GM19023 (cell line): Measurements from ENCODE around the gene ST6GALNAC3.
"Not testable (repeated sequence)": the region's sequence is repeated elsewhere in the genome, so short reads cannot be mapped to it uniquely, and the experiment has no call there.

Source experiments
- ATAC-seq: cut with Tn5 transposase; IDR thresholded peaks from one replicate; pipeline ENCODE4 v1.9.1; 2021; ENCODE audit warnings: mild to moderate bottlenecking, moderate library complexity; ENCODE audit not compliant: unreplicated experiment

The ST6GALNAC3 gene

DNA sequence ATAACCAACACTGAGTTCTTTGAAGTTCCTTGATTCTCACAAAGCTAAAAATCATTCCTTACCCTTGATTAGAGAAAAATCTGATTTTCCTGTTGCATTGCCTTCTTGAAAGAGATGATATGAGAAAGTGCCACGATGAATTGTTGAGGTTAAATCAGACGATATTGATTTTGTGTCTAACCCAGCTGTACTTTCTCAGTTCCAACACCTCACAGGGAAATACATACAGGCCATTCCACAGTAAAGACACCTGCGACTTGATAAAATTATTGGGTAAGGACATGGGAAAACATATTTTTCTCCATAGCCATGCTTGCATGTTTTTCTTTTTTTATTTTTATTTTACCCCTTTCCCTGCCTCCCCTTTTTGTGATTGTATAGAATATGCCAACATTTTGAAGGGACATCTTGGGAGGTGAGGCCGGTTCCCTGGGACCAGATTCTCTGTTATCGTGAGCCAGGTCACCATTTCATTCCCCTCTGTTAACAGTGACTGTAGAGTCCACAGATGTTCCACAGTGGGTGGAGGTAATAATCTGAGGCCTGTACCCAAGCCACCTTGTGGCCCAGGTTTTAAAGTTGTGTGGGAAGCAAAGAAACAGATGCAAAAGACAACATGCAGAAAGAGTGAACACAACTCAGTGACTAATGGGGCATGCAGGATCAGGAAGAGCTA lies 537.4 kb downstream of the ST6GALNAC3 start:
- ATAC-seq, result no peak

DNA sequence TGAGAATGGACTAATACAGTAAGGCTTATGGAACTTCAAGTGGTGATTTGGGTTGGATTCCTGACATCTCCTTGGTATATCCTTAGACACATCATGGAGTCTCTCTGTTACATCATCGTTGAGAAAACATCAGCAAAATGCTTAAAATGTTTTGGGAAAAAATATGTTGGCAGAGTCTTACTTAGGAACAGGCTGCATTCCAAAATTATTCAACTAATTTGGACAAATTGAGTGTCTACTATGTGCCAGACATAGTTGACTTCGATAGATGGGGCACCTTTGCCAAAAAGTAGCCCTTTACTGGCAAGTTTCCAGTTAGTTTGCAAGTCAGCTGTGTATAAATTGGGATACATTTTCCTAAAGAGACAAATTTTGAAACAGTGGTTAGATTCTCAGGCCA lies 539.3 kb downstream of the ST6GALNAC3 start:
- ATAC-seq, result no peak

GRCh38 chr1:76615253-76616035 lies 540.9 kb downstream of the ST6GALNAC3 start:
- ATAC-seq, result no peak

DNA sequence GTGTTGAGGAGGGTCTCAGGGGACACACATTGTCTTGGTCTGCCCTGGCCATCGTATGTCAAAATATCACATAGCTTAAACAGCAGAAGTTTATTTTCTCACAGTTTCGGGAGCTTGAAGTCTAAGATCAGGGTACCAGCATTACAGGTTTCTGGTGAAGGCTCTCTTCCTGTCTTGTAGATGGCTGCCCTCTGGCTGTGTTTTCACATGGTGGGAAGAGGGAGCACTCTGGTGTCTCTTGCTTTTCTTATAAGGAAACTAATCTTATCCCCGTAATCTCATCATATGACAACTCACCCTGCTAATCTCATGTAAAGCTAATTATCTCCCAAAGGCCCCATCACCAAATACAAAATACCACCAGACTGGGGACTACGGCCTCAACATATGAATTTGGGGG lies 545.8 kb downstream of the ST6GALNAC3 start:
- ATAC-seq, result no peak

GRCh38 chr1:76622774-76623528 lies 548.4 kb downstream of the ST6GALNAC3 start:
- ATAC-seq, result no peak

DNA sequence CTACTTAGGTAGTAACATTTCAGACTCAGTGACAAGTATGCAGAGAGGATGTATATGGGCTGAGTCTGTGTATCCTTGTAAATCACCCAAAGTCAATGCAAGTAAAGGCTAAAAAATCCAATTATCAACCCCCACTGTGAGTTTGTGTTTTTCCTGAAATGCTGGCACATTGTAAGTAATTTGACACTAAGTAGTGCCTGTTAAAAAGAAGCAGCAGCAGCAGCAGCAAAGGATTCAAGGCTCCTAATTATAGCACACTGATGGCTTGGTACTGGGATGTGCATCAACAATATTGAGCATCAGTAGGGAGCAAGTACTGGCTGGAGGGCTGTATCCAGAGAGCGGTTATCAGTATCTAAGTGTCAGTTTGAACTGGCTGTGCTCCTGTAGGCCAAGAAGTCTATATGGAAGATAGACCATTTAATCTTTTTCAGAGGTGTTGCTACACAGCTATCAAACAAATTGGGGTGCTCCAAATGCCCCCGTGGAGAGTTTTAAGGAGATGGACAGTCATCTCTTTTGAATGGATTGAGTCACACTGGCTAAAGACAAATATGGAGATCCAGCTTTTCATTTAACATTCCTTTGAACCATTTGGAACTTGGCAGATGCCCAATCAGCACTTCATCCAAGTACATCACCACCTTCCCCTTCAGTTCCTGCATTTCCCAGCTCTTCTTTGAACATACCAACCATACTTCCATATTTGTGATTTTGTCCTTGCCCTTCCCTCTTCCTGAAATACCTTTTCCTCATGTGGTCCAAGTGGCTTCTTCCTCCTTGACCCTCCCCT lies 551.5 kb downstream of the ST6GALNAC3 start:
- no peak for ATAC-seq

- no peak for ATAC-seq
Measured at GRCh38 chr1:76627498-76627897, 553.0 kb downstream of the ST6GALNAC3 start.

DNA sequence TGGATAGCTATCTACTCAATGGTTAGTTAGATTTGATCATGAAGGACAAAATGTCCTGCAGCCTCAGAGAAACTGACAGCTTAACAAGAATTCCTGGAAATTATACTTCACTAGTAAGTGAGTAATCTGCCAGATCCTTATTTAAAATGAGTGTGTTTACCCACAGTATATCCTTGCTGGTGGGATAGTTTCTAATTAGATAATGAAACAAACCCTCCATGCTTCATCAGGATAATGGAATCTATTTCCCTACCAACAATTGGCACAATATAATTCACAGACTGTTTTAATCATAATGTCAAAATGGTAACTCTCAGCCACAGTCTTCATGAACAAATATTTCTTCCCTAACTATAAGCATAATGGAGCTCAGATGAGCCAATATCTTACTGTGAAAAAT lies 553.4 kb downstream of the ST6GALNAC3 start:
- ATAC-seq, result no peak

GRCh38 chr1:76632136-76632535 lies 557.6 kb downstream of the ST6GALNAC3 start:
- ATAC-seq, result no peak

GRCh38 chr1:76635784-76636183 lies 561.2 kb downstream of the ST6GALNAC3 start:
- no peak for ATAC-seq

DNA sequence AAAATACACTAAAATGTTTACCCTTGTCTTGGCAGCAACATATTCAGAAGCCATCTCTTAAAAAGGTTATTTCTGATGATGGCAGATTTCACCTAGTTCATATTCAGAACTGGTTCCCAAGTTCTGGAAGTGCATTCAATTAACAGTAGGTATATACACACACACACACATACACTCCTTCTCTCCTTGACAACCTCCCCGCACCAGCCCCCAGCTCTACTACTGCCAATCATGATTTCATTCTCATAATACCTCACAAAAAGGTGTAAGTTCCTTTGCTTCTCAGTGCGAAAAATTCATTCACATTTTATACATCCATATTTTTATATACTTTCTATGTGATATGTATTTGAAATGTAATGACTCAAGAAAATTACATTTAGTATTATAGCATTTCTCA lies 564.6 kb downstream of the ST6GALNAC3 start:
- ATAC-seq, result no peak

DNA sequence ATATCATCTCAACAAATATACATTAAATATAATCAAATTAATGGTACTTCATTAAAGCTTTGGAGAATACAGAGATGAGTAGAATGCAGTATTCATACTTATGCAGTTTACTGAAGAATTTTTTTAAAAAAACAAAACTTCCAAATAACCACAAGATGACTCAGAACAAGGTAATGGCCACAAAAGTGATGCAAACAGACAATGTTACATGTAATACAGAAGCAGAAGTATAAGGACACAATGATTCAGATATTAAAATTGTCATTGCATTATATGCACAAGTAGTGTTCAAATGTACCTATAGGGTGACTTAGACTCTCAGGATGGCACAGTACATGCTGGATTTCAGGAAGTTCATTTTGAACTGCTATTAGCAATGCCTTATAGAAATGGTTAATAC lies 565.5 kb downstream of the ST6GALNAC3 start:
- ATAC-seq, result no peak

- no peak for ATAC-seq
Measured at GRCh38 chr1:76640723-76641122, 566.2 kb downstream of the ST6GALNAC3 start.

DNA sequence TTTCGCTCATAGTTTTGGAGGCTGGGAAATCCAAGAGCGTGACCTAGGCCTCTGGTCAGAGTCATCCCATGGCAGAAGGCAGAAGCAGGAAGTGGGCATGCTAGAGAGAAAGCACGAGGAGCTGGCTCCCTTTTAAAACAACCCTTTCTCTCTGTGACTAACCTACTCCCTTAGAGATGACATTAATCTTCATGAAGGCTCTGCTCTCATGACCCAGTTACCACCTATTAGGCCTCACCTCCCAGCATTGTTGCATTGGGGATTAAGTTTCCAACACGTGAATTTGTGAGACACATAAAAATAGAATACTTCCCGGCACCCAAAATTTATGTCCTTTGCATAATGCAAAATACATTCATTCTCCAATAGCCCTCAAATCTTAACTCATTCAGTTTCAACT lies 569.6 kb downstream of the ST6GALNAC3 start:
- no peak for ATAC-seq

GRCh38 chr1:76652860-76653259 lies 578.3 kb downstream of the ST6GALNAC3 start:
- not testable (repeated sequence) for ATAC-seq

GRCh38 chr1:76657623-76658022 lies 583.1 kb downstream of the ST6GALNAC3 start:
- no peak for ATAC-seq

DNA sequence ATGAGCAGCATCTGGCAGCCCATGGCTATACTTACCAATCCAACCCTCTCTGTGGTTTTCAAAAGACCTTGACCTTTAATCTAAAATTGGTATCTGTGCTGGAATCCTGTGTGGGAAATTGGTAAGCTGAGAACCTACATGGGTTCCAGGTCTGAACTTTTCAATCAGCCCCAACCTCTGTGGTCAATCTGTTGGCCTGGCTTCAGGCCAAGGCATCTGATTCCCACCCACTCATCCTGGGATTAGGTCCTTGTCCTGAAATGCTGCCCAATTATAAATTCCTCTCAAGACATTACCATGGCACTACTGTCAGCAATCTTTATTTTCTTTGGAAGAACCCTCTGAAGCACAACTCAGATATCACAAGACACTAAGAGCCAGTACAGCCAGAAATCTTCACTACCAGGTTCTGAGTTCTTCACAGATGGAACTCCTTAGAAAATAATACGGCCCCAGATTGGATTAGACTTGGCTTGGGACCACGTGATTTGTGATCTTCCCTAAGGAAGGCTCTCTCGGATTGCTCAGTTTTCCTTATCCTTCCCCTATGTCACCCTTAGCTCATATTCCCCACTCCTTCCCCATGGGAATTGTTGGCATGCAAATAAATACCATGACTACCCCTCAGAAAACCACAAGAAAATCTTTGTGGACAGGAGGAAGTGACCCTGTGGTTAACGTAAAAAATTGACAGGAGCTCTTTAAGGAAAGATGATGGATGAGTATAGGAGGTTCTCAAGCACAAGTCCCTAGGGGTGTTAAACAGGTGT lies 584.8 kb downstream of the ST6GALNAC3 start:
- ATAC-seq, result no peak

GRCh38 chr1:76661531-76661930 lies 587.0 kb downstream of the ST6GALNAC3 start:
- no peak for ATAC-seq

- ATAC-seq, result no peak
Measured at GRCh38 chr1:76666499-76666898, 592.0 kb downstream of the ST6GALNAC3 start.

DNA sequence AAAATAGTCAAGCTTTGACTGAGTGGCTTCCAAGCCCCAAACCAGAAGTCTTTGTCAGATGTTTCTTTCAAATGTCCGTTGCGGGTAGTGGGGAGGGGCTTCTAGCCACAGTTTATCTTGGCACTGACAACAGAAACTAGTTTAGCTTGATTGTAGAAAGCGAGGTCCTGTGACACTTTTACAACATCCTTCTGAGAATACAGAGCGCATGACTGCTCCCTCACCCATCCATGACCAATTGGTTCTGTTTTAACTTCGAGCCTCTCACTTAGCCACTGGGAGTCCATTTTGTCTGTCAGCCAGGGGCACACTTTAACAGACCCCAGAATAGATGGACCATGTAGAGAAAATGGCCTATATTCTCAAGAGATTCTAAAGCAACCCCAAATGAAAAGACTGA lies 593.5 kb downstream of the ST6GALNAC3 start:
- ATAC-seq, result peak; percentile 84
